GM04503 (cell line): ENCODE results near the gene CKAP4.

ENCODE experiments used
- DNase-seq: peaks from one replicate; pipeline ENCODE4 v3.0.0-alpha.2; 2012; ENCODE audit warnings: low read depth

CKAP4 gene

GRCh38 chr12:106195621-106196027, 52.2 kb downstream of the CKAP4 start:
- DNase-seq, result peak; percentile 91

- DNase-seq, result no peak
These were observed 53.5 kb downstream of the CKAP4 start for GRCh38 chr12:106194351-106194750.

GRCh38 chr12:106193394-106194215, 54.2 kb downstream of the CKAP4 start:
- no peak for DNase-seq

- DNase-seq, result no peak
These were observed 55.0 kb downstream of the CKAP4 start for GRCh38 chr12:106192659-106193393.

- DNase-seq, result no peak
These were observed 57.2 kb downstream of the CKAP4 start for GRCh38 chr12:106190581-106190980.

GRCh38 chr12:106189341-106189740, 58.5 kb downstream of the CKAP4 start:
- no peak for DNase-seq

GRCh38 chr12:106188256-106188655, 59.6 kb downstream of the CKAP4 start:
- no peak for DNase-seq
